ENCODE data around the gene C1orf174. TPM values are rescaled to one million over a fixed set of nuclear protein-coding genes. Genes with fewer than 3 reads are reported as not detected.
A peak's percentile ranks its signal among the peaks of the same experiment; 100 is the strongest.

The C1orf174 gene
- total RNA-seq, 2 experiments from 2014 or later, result 16.8 to 18.5 TPM

DNA sequence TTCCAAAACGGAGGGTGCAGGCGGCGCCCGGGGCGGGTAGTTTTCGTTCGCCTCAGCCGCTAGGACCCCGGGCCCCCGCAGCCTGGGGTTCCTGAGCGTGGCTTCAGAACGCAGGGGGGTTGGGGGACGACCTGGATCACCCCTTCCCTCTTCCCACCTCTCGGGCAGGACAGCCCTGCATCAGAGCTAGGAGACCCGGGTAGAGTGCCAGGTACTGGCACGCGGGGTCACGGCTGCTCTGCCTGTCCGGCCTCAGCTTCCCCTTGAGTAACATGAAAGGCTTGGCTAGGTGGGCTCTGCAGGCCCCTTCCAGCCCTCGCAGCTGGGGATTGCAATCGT is 42.3 kb downstream of the C1orf174 start:
- ATAC-seq (ENCODE audit: poor library complexity) (no peak), DNase-seq (no peak)
- no peak overlapping the region for H3K27ac Mint-ChIP-seq
- TF ChIP-seq, protein P1, sequence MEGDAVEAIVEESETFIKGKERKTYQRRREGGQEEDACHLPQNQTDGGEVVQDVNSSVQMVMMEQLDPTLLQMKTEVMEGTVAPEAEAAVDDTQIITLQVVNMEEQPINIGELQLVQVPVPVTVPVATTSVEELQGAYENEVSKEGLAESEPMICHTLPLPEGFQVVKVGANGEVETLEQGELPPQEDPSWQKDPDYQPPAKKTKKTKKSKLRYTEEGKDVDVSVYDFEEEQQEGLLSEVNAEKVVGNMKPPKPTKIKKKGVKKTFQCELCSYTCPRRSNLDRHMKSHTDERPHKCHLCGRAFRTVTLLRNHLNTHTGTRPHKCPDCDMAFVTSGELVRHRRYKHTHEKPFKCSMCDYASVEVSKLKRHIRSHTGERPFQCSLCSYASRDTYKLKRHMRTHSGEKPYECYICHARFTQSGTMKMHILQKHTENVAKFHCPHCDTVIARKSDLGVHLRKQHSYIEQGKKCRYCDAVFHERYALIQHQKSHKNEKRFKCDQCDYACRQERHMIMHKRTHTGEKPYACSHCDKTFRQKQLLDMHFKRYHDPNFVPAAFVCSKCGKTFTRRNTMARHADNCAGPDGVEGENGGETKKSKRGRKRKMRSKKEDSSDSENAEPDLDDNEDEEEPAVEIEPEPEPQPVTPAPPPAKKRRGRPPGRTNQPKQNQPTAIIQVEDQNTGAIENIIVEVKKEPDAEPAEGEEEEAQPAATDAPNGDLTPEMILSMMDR (IDR thresholded peaks at IDR 0.05), result no peak
- H3K9me3 Mint-ChIP-seq, result no peaks in the 10 kb centered on the region
- Histone ChIP-seq H3K27me3 (ENCODE audit: control insufficient read depth in 1 of 2, insufficient read depth in 2 of 2, low read length in 2 of 2) (no peaks in the 10 kb centered on the region), H3K27ac (ENCODE audit: low read depth in 1 of 2, low read length in 2 of 2) (peak overlapping the region; percentile 41 to 49), H3K4me1 (ENCODE audit: insufficient read depth, low read length) (peaks cover 40% of the 10 kb centered on the region), H3K4me3 (ENCODE audit: low read length) (peak overlapping the region; percentile 87), H3K9me3 (ENCODE audit: control insufficient read depth in 1 of 2, insufficient read depth in 1 of 2, low read length in 2 of 2) (no peaks in the 10 kb centered on the region), H3K36me3 (ENCODE audit: insufficient read depth, low read length) (peaks cover 3% of the 10 kb centered on the region)
- peak overlapping the region; percentile 100 for H3K4me3 Mint-ChIP-seq
- intact Hi-C loops (cut with DNase I, micrococcal nuclease), result loop anchor here (1.0 to 2.0 kb wide), 2 partner anchors 43 to 61 kb away; partner anchors contain the start of genes C1orf174 (in 2 of the 2) and LRRC47 (in 2 of the 2)
- POLR2A ChIA-PET, result interaction anchor here (0.8 to 2.6 kb wide), 5 partner anchors 10 to 61 kb away, joined by 3 to 15 read pairs (median 8); partner anchors contain the start of genes C1orf174 and LRRC47
- H3K4me1 Mint-ChIP-seq (ENCODE audit: low read depth), result peaks cover 43% of the 10 kb centered on the region
- peaks cover 21% of the 10 kb centered on the region for H3K36me3 Mint-ChIP-seq (ENCODE audit: low read depth)
- H3K27me3 Mint-ChIP-seq, result no peaks in the 10 kb centered on the region
- CTCF ChIA-PET, result interaction anchor here (0.5 to 2.3 kb wide), 8 partner anchors 28 to 246 kb away, joined by 3 to 8 read pairs (median 4); partner anchors contain the start of genes C1orf174 and LRRC47

DNA sequence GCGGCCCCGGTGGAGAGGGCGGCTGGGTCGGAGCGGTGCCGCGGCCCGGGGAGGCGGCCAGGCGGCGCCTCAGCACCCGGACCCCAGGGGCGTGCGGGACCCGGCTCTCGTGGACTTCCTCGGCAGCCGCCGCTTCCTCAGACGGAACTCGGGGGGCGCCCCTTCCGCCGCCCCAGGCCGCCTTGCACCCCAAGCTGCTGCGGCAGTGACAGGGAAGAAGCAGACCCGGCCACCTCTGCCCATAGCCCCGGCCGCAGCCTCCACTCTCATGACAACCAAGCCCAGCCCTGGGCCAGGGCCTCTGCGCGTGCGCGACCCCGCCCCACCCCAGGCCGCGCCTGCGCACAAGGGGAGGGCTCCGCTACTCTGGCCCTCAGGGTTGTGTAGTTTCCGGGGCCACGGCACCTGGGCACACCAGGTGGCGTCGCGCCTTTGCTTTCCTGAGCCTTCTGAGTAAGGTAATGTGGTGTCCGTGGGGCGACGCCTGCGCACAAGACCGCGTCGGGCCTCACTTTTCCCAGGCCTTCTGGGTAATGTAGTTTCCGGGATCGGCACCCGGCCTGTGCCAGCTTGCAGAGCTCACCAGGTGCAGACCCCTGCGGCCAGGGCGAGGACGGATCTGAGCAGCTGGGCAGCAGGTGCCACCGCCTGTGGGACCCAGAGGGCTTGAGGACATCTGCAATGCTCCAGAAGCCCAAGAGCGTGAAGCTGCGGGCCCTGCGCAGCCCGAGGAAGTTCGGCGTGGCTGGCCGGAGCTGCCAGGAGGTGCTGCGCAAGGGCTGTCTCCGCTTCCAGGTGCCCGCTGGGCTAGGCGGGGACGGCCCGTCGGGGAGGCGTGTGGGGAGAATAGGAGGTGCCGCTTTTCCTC is 42.9 kb downstream of the C1orf174 start, which contains the start of the genes CEP104 and DFFB:
TSS of gene CEP104 (minus strand) at position 289 of the 868 bp plus-strand sequence. CDS start 4,804 bp downstream, outside the sequence.
TSS of gene DFFB (plus strand) at position 554 of the 868 bp plus-strand sequence. CDS start at position 682, 128 bp downstream.
- CTCF ChIA-PET, result interaction anchor here (0.5 to 2.3 kb wide), 9 partner anchors 28 to 245 kb away, joined by 3 to 8 read pairs (median 3); partner anchors contain the start of genes C1orf174 and LRRC47
- H3K9me3 ChIP-seq (ENCODE audit: control insufficient read depth in 1 of 2, insufficient read depth in 1 of 2, low read length in 2 of 2), result no peaks in the 10 kb centered on the region
- Mint-ChIP-seq H3K36me3 (ENCODE audit: low read depth) (peaks cover 27% of the 10 kb centered on the region), H3K4me1 (ENCODE audit: low read depth) (peaks cover 43% of the 10 kb centered on the region), H3K27me3 (no peaks in the 10 kb centered on the region), H3K4me3 (peak within 1 kb of the TSS; percentile 100), H3K27ac (peak within 1 kb of the TSS; percentile 87), H3K9me3 (no peaks in the 10 kb centered on the region)
- peaks cover 40% of the 10 kb centered on the region for H3K4me1 ChIP-seq (ENCODE audit: insufficient read depth, low read length)
- no peaks in the 10 kb centered on the region for H3K27me3 ChIP-seq (ENCODE audit: control insufficient read depth in 1 of 2, insufficient read depth in 2 of 2, low read length in 2 of 2)
- peak; percentile 93 to 99 (median 98) for DNase-seq
- POLR2A ChIA-PET, result interaction anchor here (0.8 to 2.6 kb wide), 5 partner anchors 10 to 61 kb away, joined by 3 to 15 read pairs (median 8); partner anchors contain the start of genes C1orf174 and LRRC47
- H3K4me3 ChIP-seq (ENCODE audit: low read length), result peak within 1 kb of the TSS; percentile 87
- peaks cover 4% of the 10 kb centered on the region for H3K36me3 ChIP-seq (ENCODE audit: insufficient read depth, low read length)
- H3K27ac ChIP-seq (ENCODE audit: low read depth in 1 of 2, low read length in 2 of 2), result peak within 1 kb of the TSS; percentile 49 to 54
- TF ChIP-seq, protein P1 (IDR thresholded peaks at IDR 0.05), result peak; percentile 54
- ATAC-seq (ENCODE audit: poor library complexity), result peak; percentile 98
- intact Hi-C loops (cut with DNase I, micrococcal nuclease), result loop anchor here (1.0 to 2.0 kb wide), 2 partner anchors 43 to 60 kb away; partner anchors contain the start of genes C1orf174 (in 2 of the 2) and LRRC47 (in 2 of the 2)

DNA sequence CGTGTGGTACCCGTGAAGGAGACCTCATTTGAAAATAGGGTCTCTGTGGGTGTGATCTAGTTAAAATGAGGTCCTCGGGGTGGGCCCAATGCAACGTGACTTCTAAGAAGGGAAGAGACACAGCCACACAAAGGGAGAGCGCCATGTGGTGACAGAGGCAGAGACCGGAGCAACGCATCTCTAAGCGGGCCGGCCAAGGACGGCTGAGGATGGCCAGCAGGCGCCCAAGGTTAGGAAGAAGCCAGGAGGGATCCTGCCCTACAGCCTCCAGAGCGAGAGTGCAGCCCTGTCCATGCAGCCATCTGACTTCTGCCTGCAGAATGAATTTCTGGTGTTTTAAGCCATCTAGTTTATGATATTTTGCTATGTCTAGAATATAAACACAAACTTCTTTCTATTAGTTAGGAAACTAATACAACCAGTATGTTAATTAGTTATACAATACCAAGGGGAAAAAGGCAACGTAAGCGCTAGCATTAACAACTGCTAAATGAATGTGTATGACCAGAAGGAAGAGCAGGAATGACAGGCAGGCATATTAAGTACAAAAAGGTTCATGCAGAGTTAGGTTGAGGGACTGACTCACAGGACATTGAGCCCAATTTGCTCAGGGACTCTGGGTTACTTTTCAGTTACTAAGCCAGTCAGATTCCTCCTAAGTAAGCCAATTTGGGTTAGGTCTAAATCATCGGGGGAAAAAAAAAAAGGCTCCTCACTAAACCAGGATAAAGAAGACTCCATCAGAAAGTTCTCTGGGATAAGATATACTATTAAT is 47.2 kb downstream of the C1orf174 start:
- TF ChIP-seq, protein P1 (IDR thresholded peaks at IDR 0.05), result no peak
- POLR2A ChIA-PET, result no interaction called here
- intact Hi-C loops (cut with DNase I, micrococcal nuclease), result no loop called here
- H3K4me1 Mint-ChIP-seq (ENCODE audit: low read depth), result peaks cover 35% of the 10 kb centered on the region
- ATAC-seq (ENCODE audit: poor library complexity) (no peak), DNase-seq (no peak)
- no peak overlapping the region for H3K27ac Mint-ChIP-seq
- no peaks in the 10 kb centered on the region for H3K27me3 Mint-ChIP-seq
- Histone ChIP-seq H3K4me1 (ENCODE audit: insufficient read depth, low read length) (peaks cover 21% of the 10 kb centered on the region), H3K27ac (ENCODE audit: low read depth in 1 of 2, low read length in 2 of 2) (no peak overlapping the region), H3K36me3 (ENCODE audit: insufficient read depth, low read length) (peaks cover 27% of the 10 kb centered on the region), H3K9me3 (ENCODE audit: control insufficient read depth in 1 of 2, insufficient read depth in 1 of 2, low read length in 2 of 2) (no peaks in the 10 kb centered on the region), H3K27me3 (ENCODE audit: control insufficient read depth in 1 of 2, insufficient read depth in 2 of 2, low read length in 2 of 2) (no peaks in the 10 kb centered on the region), H3K4me3 (ENCODE audit: low read length) (no peak overlapping the region)
- H3K9me3 Mint-ChIP-seq, result no peaks in the 10 kb centered on the region
- CTCF ChIA-PET, result no interaction called here
- peak overlapping the region; percentile 51 for H3K4me3 Mint-ChIP-seq
- peaks cover 49% of the 10 kb centered on the region for H3K36me3 Mint-ChIP-seq (ENCODE audit: low read depth)
